ENCODE measurements around the gene MAP3K6.

DNA sequence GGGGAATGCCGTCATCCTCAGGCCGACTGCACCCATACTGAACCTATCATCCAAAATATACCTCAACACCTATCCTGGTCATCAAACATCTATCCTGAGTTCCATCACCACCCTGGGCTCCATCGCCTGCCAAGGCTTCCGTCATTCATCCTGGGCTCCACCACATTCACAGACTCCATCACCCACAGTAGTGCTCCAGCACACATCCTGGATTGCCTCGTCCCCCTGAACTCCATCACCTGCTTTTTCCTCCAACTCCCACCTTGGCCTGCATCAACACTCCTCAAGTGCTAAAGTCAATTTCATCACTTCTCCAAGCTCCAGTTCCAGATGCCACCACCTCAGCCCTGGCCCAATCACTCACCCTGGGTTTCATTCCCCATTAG is 7.8 kb downstream of the MAP3K6 start:
- TF ChIP-seq POLR2AphosphoS5 (IDR thresholded peaks at IDR 0.05; ENCODE audit: borderline replicate concordance, low read depth, low read length) (no peak), EZH2 (IDR thresholded peaks at IDR 0.05) (no peak), FOXP2 (optimal IDR thresholded peaks at IDR 0.05; ENCODE audit: control extremely low read depth, extremely low read length, insufficient read depth) (no peak)
